CD14-positive monocyte (primary cell): ENCODE measurements around the gene COPB1. TPM values are rescaled to one million over a fixed set of nuclear protein-coding genes. Genes with fewer than 3 reads are reported as not detected.

ENCODE experiments used
- DNase-seq, 3 donors: peaks; one replicate each; pipeline ENCODE4 v3.0.0-alpha.2; 2011 to 2022
- H2AFZ ChIP-seq: 2 replicates; pipeline ENCODE4 v1.6.0; 2012; ENCODE audit warnings: mild to moderate bottlenecking, low read depth, low read length, inconsistent platforms; ENCODE audit not compliant: insufficient read depth, poor library complexity, severe bottlenecking
- H3K27ac ChIP-seq, 2 donors: 1 replicate in 1 of 2; 2 replicates in 1 of 2; pipeline ENCODE4 v1.5.1; 2012 to 2013; ENCODE audit warnings: low read length in 2 of 2, control low read depth in 1 of 2, inconsistent platforms in 1 of 2, low read depth in 1 of 2, mild to moderate bottlenecking in 1 of 2
- H3K27me3 ChIP-seq, 2 donors: one replicate each; pipeline versions ENCODE4 v1.6.0 to v1.6.1; 2011 to 2013; ENCODE audit warnings: low read length in 2 of 2; ENCODE audit not compliant: control insufficient read depth in 2 of 2, insufficient read depth in 2 of 2
- H3K36me3 ChIP-seq, 2 donors: replicated peaks in 1 of 2; 1 replicate in 1 of 2; 2 replicates in 1 of 2; pipeline versions ENCODE4 v1.5.1 to v1.6.1; 2012 to 2013; ENCODE audit warnings: low read length in 2 of 2, control low read depth in 1 of 2, inconsistent platforms in 1 of 2, mild to moderate bottlenecking in 1 of 2; ENCODE audit not compliant: insufficient read depth in 2 of 2, control insufficient read depth in 1 of 2
- H3K4me1 ChIP-seq, 2 donors: 1 replicate in 1 of 2; 2 replicates in 1 of 2; pipeline versions ENCODE4 v1.5.1 to v1.6.1; 2012 to 2013; ENCODE audit warnings: low read length in 2 of 2, control low read depth in 1 of 2, inconsistent platforms in 1 of 2, mild to moderate bottlenecking in 1 of 2, moderate library complexity in 1 of 2; ENCODE audit not compliant: insufficient read depth in 2 of 2, control insufficient read depth in 1 of 2
- H3K4me2 ChIP-seq: replicated peaks from 2 replicates; pipeline ENCODE3; 2012; ENCODE audit warnings: low read length, moderate library complexity, mild to moderate bottlenecking; ENCODE audit not compliant: poor library complexity, severe bottlenecking; ENCODE audit errors: extremely low read depth
- H3K4me3 ChIP-seq, 3 experiments: fragments of 200-600 bp in 1 of 3; sonication (generic) in 1 of 3; replicated peaks in 1 of 3; 1 replicate in 2 of 3; 2 replicates in 1 of 3; pipeline ENCODE4 v1.5.1; 2011 to 2013; ENCODE audit warnings: low read length in 3 of 3, mild to moderate bottlenecking in 3 of 3, control low read depth in 2 of 3, low read depth in 2 of 3, inconsistent platforms in 1 of 3, moderate library complexity in 1 of 3
- H3K79me2 ChIP-seq: 2 replicates; pipeline ENCODE4 v1.6.0; 2012; ENCODE audit warnings: mild to moderate bottlenecking, control low read depth, inconsistent platforms, low read length, moderate library complexity; ENCODE audit not compliant: insufficient read depth
- H3K9ac ChIP-seq: 2 replicates; pipeline ENCODE4 v1.6.0; 2017; ENCODE audit warnings: low read length, mild to moderate bottlenecking; ENCODE audit not compliant: insufficient read depth, poor library complexity, severe bottlenecking
- H3K9me3 ChIP-seq, 2 donors: replicated peaks in 1 of 2; 1 replicate in 1 of 2; 2 replicates in 1 of 2; pipeline versions ENCODE4 v1.5.1 to v1.6.1; 2012 to 2013; ENCODE audit warnings: low read length in 2 of 2, control low read depth in 1 of 2; ENCODE audit not compliant: control insufficient read depth in 1 of 2, insufficient read depth in 1 of 2
- H4K20me1 ChIP-seq: 2 replicates; pipeline ENCODE4 v1.6.0; 2012; ENCODE audit warnings: mild to moderate bottlenecking, low read length, control low read depth, moderate library complexity; ENCODE audit not compliant: insufficient read depth
- H3K27ac Mint-ChIP-seq, 7 donors: one replicate each; pipeline ENCODE4 v1.8.0; 2020; ENCODE audit warnings: mild to moderate bottlenecking in 7 of 7, mixed read lengths in 7 of 7, moderate library complexity in 6 of 7, inconsistent platforms in 2 of 7
- H3K27me3 Mint-ChIP-seq, 3 donors: one replicate each; pipeline ENCODE4 v1.8.0; 2021 to 2022; ENCODE audit warnings: low read depth in 3 of 3, mild to moderate bottlenecking in 3 of 3, mixed read lengths in 3 of 3, moderate library complexity in 3 of 3, inconsistent platforms in 1 of 3
- H3K36me3 Mint-ChIP-seq, 2 donors: one replicate each; pipeline ENCODE4 v1.8.0; 2020; ENCODE audit warnings: mixed read lengths in 2 of 2, inconsistent platforms in 1 of 2, mild to moderate bottlenecking in 1 of 2
- H3K4me1 Mint-ChIP-seq: one replicate; pipeline ENCODE4 v1.8.0; 2020; ENCODE audit warnings: mild to moderate bottlenecking, mixed read lengths
- H3K4me3 Mint-ChIP-seq, 2 donors: one replicate each; pipeline ENCODE4 v1.8.0; 2020; ENCODE audit warnings: mild to moderate bottlenecking in 2 of 2, mixed read lengths in 2 of 2, moderate library complexity in 1 of 2
- H3K9me3 Mint-ChIP-seq, 7 donors: one replicate each; pipeline ENCODE4 v1.8.0; 2020 to 2022; ENCODE audit warnings: mixed read lengths in 7 of 7, mild to moderate bottlenecking in 6 of 7, moderate library complexity in 6 of 7, inconsistent platforms in 2 of 7
- WGBS: methylation state at CpG from one replicate; pipeline ENCODE4 v1.1.5; 2013; ENCODE audit warnings: missing lambda C conversion rate; ENCODE audit not compliant: insufficient coverage; 5-methylcytosine and 5-hydroxymethylcytosine counted together
- intact Hi-C, 2 donors: fragments of 100-400 bp; cut with micrococcal nuclease; formaldehyde crosslinking; loops; one replicate each; pipeline versions ENCODE4 v1.15.0 to v1.15.1; 2023
- polyA plus RNA-seq, 3 donors: library from polyadenylated mRNA; depleted of rRNA in 1 of 3; unstranded in 2 of 3; stranded (reverse) in 1 of 3; fragments of 300-500 nt in 2 of 3; fragments of >200 nt in 1 of 3; fragmentation: Illumina TruSeq in 2 of 3; gene quantifications; 1 replicate in 2 of 3; 2 replicates in 1 of 3; pipeline ENCODE4 v1.2.3, GENCODE V29; 2012 to 2021
- TF ChIP-seq, protein P1 (sequence below): fragments of 200-600 bp; IDR thresholded peaks from one replicate; pipeline ENCODE4 v1.8.0; 2022; ENCODE audit warnings: antibody characterized with exemption, mild to moderate bottlenecking

The COPB1 gene
- polyA plus RNA-seq, 3 donors: 37.8 to 108 (median 87.1) TPM

DNA sequence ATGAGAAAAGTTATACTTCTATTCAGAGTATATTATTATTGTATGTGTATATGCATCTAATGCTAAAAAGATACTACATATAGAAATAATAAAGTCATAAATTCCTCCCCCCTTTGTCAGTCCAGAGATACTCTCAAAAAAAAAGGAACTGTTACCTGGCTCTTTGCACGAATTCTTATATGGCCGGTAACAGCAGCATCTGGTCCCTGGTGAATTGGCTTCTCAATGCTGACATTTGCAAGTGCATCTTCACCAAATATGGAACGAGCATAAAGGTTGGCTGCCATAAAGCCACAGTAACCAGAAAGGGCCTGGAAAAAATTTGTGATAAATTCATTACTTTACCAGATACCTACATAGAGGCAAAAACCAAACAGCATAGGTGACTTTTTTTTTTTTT is 41.2 kb downstream of the COPB1 start:
- H3K9me3 ChIP-seq: no peaks in the 10 kb centered on the region
- H3K4me3 ChIP-seq: no peak overlapping the region
- no peaks in the 10 kb centered on the region for H3K79me2 ChIP-seq
- H3K4me2 ChIP-seq: no peak overlapping the region
- no peaks in the 10 kb centered on the region for H3K4me1 Mint-ChIP-seq
- H2AFZ ChIP-seq: no peak overlapping the region
- WGBS: 100% methylated on average over 3 of the region's 3 CpGs
- no peak overlapping the region for H3K27ac Mint-ChIP-seq
- no peaks in the 10 kb centered on the region for H3K4me1 ChIP-seq
- no peak overlapping the region for H3K27ac ChIP-seq
- no peaks in the 10 kb centered on the region for H3K9me3 Mint-ChIP-seq
- no peak for DNase-seq
- no peaks in the 10 kb centered on the region for H3K27me3 Mint-ChIP-seq
- no peak overlapping the region for H3K4me3 Mint-ChIP-seq
- H3K36me3 ChIP-seq: peaks cover 70 to 94% of the 10 kb centered on the region in 2 donors
- peaks cover 55 to 67% of the 10 kb centered on the region in 2 donors for H3K36me3 Mint-ChIP-seq
- H3K27me3 ChIP-seq: no peaks in the 10 kb centered on the region
- no peak overlapping the region for H3K9ac ChIP-seq
- no peaks in the 10 kb centered on the region for H4K20me1 ChIP-seq
- intact Hi-C loops: no loop called here
- TF ChIP-seq, protein P1, sequence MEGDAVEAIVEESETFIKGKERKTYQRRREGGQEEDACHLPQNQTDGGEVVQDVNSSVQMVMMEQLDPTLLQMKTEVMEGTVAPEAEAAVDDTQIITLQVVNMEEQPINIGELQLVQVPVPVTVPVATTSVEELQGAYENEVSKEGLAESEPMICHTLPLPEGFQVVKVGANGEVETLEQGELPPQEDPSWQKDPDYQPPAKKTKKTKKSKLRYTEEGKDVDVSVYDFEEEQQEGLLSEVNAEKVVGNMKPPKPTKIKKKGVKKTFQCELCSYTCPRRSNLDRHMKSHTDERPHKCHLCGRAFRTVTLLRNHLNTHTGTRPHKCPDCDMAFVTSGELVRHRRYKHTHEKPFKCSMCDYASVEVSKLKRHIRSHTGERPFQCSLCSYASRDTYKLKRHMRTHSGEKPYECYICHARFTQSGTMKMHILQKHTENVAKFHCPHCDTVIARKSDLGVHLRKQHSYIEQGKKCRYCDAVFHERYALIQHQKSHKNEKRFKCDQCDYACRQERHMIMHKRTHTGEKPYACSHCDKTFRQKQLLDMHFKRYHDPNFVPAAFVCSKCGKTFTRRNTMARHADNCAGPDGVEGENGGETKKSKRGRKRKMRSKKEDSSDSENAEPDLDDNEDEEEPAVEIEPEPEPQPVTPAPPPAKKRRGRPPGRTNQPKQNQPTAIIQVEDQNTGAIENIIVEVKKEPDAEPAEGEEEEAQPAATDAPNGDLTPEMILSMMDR: no peak

DNA sequence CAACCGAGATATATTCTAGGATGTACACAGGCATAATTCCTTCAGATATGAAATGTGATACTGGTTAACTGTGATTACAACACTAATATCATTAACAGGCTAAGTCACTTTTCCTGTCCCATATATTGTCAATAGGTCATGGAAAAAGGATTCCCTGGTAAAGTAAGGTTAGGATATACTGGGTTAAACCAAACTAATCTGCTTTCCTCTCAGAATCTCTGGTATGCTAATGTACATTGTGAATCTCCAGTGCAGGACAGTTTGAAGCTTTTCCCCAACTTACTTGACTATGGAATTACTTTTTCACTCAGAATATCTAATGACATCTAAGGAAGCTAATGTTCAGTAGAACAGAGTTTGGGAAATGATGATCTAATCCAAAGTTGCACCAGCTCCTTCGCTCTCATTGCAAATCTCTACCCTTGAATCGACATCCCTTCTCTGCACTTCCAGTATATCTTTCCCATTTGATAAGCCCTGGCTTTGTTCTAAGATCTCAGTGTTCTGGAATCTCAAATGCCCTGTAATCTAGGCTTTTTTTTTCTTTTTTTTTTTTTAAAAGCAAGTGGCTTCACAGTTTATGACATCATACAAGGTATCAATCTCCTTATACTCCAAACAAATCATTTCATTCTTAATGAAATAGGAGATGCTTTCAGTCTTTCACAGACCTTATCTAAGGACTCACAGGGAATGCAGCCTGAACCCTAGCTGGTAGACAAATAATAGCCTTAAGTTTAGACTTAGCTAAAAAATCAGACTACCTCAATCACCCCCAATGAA is 43.8 kb downstream of the COPB1 start:
- no peaks in the 10 kb centered on the region for H4K20me1 ChIP-seq
- no peaks in the 10 kb centered on the region for H3K27me3 Mint-ChIP-seq
- intact Hi-C loops: no loop called here
- no peaks in the 10 kb centered on the region for H3K27me3 ChIP-seq
- H3K79me2 ChIP-seq: no peaks in the 10 kb centered on the region
- H3K27ac Mint-ChIP-seq: no peak overlapping the region
- WGBS: 100% methylated on average over 1 of the region's 3 CpGs
- H3K4me3 ChIP-seq: no peak overlapping the region
- no peak overlapping the region for H2AFZ ChIP-seq
- H3K4me1 ChIP-seq: no peaks in the 10 kb centered on the region
- H3K4me3 Mint-ChIP-seq: no peak overlapping the region
- H3K9ac ChIP-seq: no peak overlapping the region
- H3K36me3 Mint-ChIP-seq: peaks cover 55 to 76% of the 10 kb centered on the region in 2 donors
- TF ChIP-seq, protein P1: no peak
- H3K36me3 ChIP-seq: peaks cover 45 to 79% of the 10 kb centered on the region in 2 donors
- H3K9me3 ChIP-seq: no peaks in the 10 kb centered on the region
- H3K9me3 Mint-ChIP-seq: no peaks in the 10 kb centered on the region
- no peak overlapping the region for H3K4me2 ChIP-seq
- no peak for DNase-seq
- H3K4me1 Mint-ChIP-seq: no peaks in the 10 kb centered on the region
- no peak overlapping the region for H3K27ac ChIP-seq
